HS-27A (cell line): Measurements from ENCODE around the gene PAK2.
"Not testable (repeated sequence)": the region's sequence is repeated elsewhere in the genome, so short reads cannot be mapped to it uniquely, and the experiment has no call there.

Source experiments
- DNase-seq: peaks from one replicate; pipeline ENCODE4 v3.0.0-alpha.2; 2012; ENCODE audit warnings: low read depth, missing footprints

Gene PAK2

GRCh38 chr3:196739671-196740480 lies at the start of gene PAK2:
TSS of gene PAK2 (plus strand) at chr3:196739857. CDS start at chr3:196782647, 42,790 bp downstream.
- no peak for DNase-seq

GRCh38 chr3:196689941-196690660 lies 49.6 kb upstream of the PAK2 start:
- DNase-seq: no peak

GRCh38 chr3:196691386-196691785 lies 48.3 kb upstream of the PAK2 start:
- DNase-seq: no peak

- DNase-seq: no peak
These were observed 45.4 kb upstream of the PAK2 start for GRCh38 chr3:196694202-196694638.

GRCh38 chr3:196694941-196695848 lies 44.5 kb upstream of the PAK2 start:
- no peak for DNase-seq

- DNase-seq: no peak
These were observed 43.8 kb upstream of the PAK2 start for GRCh38 chr3:196695849-196696226.

- no peak for DNase-seq
These were observed 42.4 kb upstream of the PAK2 start for GRCh38 chr3:196697270-196697669.

- no peak for DNase-seq
These were observed 39.9 kb upstream of the PAK2 start for GRCh38 chr3:196699749-196700148.

- no peak for DNase-seq
These were observed 38.9 kb upstream of the PAK2 start for GRCh38 chr3:196700801-196701200.

- no peak for DNase-seq
These were observed 33.3 kb upstream of the PAK2 start for GRCh38 chr3:196706327-196706726.

- no peak for DNase-seq
These were observed 32.9 kb upstream of the PAK2 start for GRCh38 chr3:196706731-196707130.

- DNase-seq: no peak
These were observed 32.1 kb upstream of the PAK2 start for GRCh38 chr3:196707566-196707965.

- DNase-seq: no peak
These were observed 31.2 kb upstream of the PAK2 start for GRCh38 chr3:196708467-196708866.

- no peak for DNase-seq
These were observed 27.7 kb upstream of the PAK2 start, which contains the start of the genes CEP19 and PIGX for GRCh38 chr3:196711838-196712513. TSS of gene CEP19 (minus strand) at chr3:196712250. CDS start at chr3:196708657, 3,593 bp downstream. TSS of gene PIGX (plus strand) at chr3:196712377.

GRCh38 chr3:196712514-196713413 lies 26.9 kb upstream of the PAK2 start:
- no peak for DNase-seq

GRCh38 chr3:196717162-196717561 lies 22.5 kb upstream of the PAK2 start:
- not testable (repeated sequence) for DNase-seq

- DNase-seq: no peak
These were observed 18.6 kb upstream of the PAK2 start for GRCh38 chr3:196721097-196721496.

GRCh38 chr3:196726788-196727675 lies 12.6 kb upstream of the PAK2 start:
- no peak for DNase-seq

- no peak for DNase-seq
These were observed 3.9 kb upstream of the PAK2 start for GRCh38 chr3:196735751-196736150.
